HepG2 (cell line): ENCODE measurements around the gene RAB32.

ENCODE experiments used
- ATF1 ChIP-seq: IDR thresholded peaks from 2 replicates; pipeline ENCODE4 v1.6.1; 2016; ENCODE audit warnings: mild to moderate bottlenecking, control low read depth
- CTCF ChIP-seq: sonication (generic); formaldehyde crosslinking; IDR thresholded peaks from 2 replicates; pipeline ENCODE4 v1.5.0; 2020; ENCODE audit warnings: mild to moderate bottlenecking, missing genetic modification reagents, moderate library complexity
- FOXA1 ChIP-seq, 2 experiments: fragments of 450-650 bp in 1 of 2; sonication (generic) in 1 of 2; formaldehyde crosslinking in 1 of 2; IDR thresholded peaks; 2 replicates each; pipeline versions ENCODE4 v1.4.0 to v1.6.1; 2016 to 2020; ENCODE audit warnings: missing genetic modification reagents in 1 of 2
- FOXP4 ChIP-seq: sonication (generic); formaldehyde crosslinking; IDR thresholded peaks from 2 replicates; pipeline ENCODE4 v1.4.0; 2020; ENCODE audit warnings: missing genetic modification reagents
- KDM1A ChIP-seq: IDR thresholded peaks from 2 replicates; pipeline ENCODE4 v1.6.1; 2016; ENCODE audit warnings: missing compliant biosample characterization
- MAX ChIP-seq: IDR thresholded peaks from 2 replicates; pipeline ENCODE4 v1.6.1; 2012; ENCODE audit warnings: inconsistent platforms
- ZBTB26 ChIP-seq: IDR thresholded peaks from 2 replicates; pipeline ENCODE4 v1.6.1; 2016; ENCODE audit warnings: missing compliant biosample characterization, missing genetic modification reagents, borderline replicate concordance
- ZBTB7A ChIP-seq: sonication (generic); formaldehyde crosslinking; IDR thresholded peaks from 2 replicates; pipeline ENCODE4 v1.8.0; 2022; ENCODE audit warnings: mild to moderate bottlenecking, missing genetic modification reagents
- ZFX ChIP-seq: sonication (generic); formaldehyde crosslinking; IDR thresholded peaks from 2 replicates; pipeline ENCODE4 v1.4.0; 2020; ENCODE audit warnings: mild to moderate bottlenecking, low read depth, missing genetic modification reagents, moderate library complexity
- ZNF570 ChIP-seq: sonication (generic); formaldehyde crosslinking; IDR thresholded peaks from 2 replicates; pipeline ENCODE4 v1.4.0; 2020; ENCODE audit warnings: mild to moderate bottlenecking, missing genetic modification reagents, borderline replicate concordance

- TF ChIP-seq FOXA1 (IDR thresholded peaks at IDR 0.05) (no peak), FOXA1 (CRISPR knock-in tag; IDR thresholded peaks at IDR 0.05) (no peak), CTCF (CRISPR knock-in tag) (no peak), MAX (no peak), ATF1 (CRISPR knock-in tag) (no peak), ZNF570 (CRISPR knock-in tag) (no peak), ZBTB7A (CRISPR knock-in tag) (no peak), KDM1A (no peak), FOXP4 (CRISPR knock-in tag) (no peak), ZBTB26 (CRISPR knock-in tag) (no peak), ZFX (no peak)
These were observed 38.3 kb downstream of the RAB32 start for GRCh38 chr6:146581968-146582367.
